Measurements from ENCODE around the gene CCBE1.

Gene CCBE1

DNA sequence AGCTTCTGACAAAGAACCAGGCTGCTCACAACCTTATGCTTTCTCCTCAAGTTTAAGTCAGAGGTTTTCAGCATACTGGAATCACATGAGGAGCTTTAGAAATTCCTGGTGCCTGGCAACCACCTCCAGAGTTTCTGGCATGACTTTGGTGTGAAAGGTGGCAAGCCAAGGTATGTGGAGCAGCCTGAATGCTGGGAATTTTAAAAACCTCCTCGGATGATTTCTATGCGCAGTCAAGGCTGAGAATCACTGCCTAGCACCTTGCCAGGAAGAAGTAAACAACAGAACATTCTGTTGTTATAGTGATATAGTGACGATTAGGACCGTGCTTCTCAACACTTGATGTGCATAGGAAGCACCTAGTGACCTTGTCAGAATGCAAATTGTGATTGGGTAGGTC is 11.7 kb downstream of the CCBE1 start:
- WGBS, 2 experiments (ENCODE audit: insufficient coverage in 2 of 2) = 73 to 79% methylated on average over 4 of the region's 4 CpGs
- Histone ChIP-seq H3K9me3 (ENCODE audit: control insufficient read depth, low read length) (no peaks in the 10 kb centered on the region), H3K27ac (ENCODE audit: low read depth, low read length, severe bottlenecking) (no peak overlapping the region), H3K36me3 (ENCODE audit: control insufficient read depth, insufficient read depth, low read length) (no peaks in the 10 kb centered on the region), H3K4me3 (ENCODE audit: extremely low read depth, insufficient read depth, low read length, poor library complexity, severe bottlenecking) (no peak overlapping the region), H3K4me1 (ENCODE audit: control insufficient read depth, insufficient read depth, low read length, poor library complexity, severe bottlenecking) (peaks cover 3% of the 10 kb centered on the region)

DNA sequence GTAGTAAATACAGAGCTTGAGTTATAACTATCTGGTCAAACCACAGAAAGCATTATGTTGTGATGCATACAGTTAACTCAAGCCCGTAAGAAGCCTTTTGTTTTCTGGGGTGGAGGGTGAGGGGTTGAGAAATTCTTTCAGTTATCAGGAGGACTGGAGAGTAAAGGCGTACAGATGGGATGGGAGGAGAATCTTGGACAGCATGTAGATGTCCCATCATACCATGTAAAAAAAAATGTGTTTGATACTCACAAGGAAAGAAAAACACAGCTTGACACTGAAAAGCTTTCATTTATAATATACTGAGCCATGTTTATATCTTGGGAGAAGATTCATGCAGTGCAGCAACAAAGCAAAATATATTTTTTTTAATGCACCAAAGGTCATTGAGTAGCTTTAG is 12.4 kb downstream of the CCBE1 start:
- Histone ChIP-seq H3K4me3 (ENCODE audit: extremely low read depth, insufficient read depth, low read length, poor library complexity, severe bottlenecking) (no peak overlapping the region), H3K36me3 (ENCODE audit: control insufficient read depth, insufficient read depth, low read length) (no peaks in the 10 kb centered on the region), H3K4me1 (ENCODE audit: control insufficient read depth, insufficient read depth, low read length, poor library complexity, severe bottlenecking) (peaks cover 3% of the 10 kb centered on the region), H3K27ac (ENCODE audit: low read depth, low read length, severe bottlenecking) (no peak overlapping the region), H3K9me3 (ENCODE audit: control insufficient read depth, low read length) (no peaks in the 10 kb centered on the region)
- WGBS, 2 experiments (ENCODE audit: insufficient coverage in 2 of 2) = 80% methylated on average over 1 of the region's 2 CpGs; no CpG with 5 or more reads in 1 of the 2 experiments

DNA sequence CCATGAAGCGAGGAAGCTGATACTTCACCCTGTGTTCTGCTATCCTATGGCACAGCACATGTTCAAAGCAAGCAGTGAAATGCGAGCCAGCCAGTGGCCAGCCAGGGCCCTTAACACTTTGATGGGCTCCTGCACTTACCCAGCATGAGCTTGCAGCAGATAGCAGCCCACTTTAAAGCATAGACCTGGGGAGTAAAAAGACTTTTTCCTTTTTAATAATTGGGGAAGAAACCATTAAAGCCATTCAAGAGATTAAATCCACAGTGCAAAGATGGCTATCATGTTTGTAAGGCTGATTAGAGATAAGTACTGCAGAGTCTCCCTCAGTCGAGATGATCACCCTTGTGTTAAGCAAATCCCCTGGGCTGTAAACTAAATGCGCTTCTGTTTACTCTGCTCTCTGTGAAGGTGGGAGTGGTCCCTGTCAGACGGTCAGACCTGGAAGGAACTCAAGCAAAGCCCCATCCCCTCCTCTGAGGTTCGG is 15.7 kb downstream of the CCBE1 start:
- no peaks in the 10 kb centered on the region for H3K9me3 ChIP-seq (ENCODE audit: control insufficient read depth, low read length)
- no peaks in the 10 kb centered on the region for H3K36me3 ChIP-seq (ENCODE audit: control insufficient read depth, insufficient read depth, low read length)
- H3K27ac ChIP-seq (ENCODE audit: low read depth, low read length, severe bottlenecking) = no peak overlapping the region
- peaks cover 3% of the 10 kb centered on the region for H3K4me1 ChIP-seq (ENCODE audit: control insufficient read depth, insufficient read depth, low read length, poor library complexity, severe bottlenecking)
- 31 to 42% methylated on average over 3 to 4 of the region's 6 CpGs for WGBS, 2 experiments (ENCODE audit: insufficient coverage in 2 of 2)
- no peak overlapping the region for H3K4me3 ChIP-seq (ENCODE audit: extremely low read depth, insufficient read depth, low read length, poor library complexity, severe bottlenecking)

DNA sequence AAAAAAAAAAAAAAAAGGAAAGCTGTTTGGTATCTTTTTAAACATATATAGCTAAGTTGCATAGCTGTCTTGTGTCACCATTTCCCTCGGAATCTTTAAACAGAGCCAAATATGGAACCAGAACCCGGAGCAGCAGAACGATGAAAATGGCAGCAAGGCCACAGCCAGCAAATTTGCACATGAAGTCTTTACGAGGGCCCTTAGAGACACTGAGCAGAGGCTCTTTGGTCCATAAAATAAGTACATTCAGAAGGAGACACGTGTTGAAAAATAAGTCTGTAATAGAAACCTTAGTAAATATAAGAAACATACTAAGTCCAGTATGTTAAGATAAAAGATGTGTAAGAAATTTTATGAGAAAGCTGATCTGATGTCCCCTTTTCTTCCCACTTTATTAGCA is 16.2 kb downstream of the CCBE1 start:
- Histone ChIP-seq H3K9me3 (ENCODE audit: control insufficient read depth, low read length) (no peaks in the 10 kb centered on the region), H3K4me3 (ENCODE audit: extremely low read depth, insufficient read depth, low read length, poor library complexity, severe bottlenecking) (no peak overlapping the region), H3K36me3 (ENCODE audit: control insufficient read depth, insufficient read depth, low read length) (no peaks in the 10 kb centered on the region), H3K27ac (ENCODE audit: low read depth, low read length, severe bottlenecking) (no peak overlapping the region), H3K4me1 (ENCODE audit: control insufficient read depth, insufficient read depth, low read length, poor library complexity, severe bottlenecking) (peaks cover 3% of the 10 kb centered on the region)
- WGBS, 2 experiments (ENCODE audit: insufficient coverage in 2 of 2) = 83 to 93% methylated on average over 3 of the region's 5 CpGs

DNA sequence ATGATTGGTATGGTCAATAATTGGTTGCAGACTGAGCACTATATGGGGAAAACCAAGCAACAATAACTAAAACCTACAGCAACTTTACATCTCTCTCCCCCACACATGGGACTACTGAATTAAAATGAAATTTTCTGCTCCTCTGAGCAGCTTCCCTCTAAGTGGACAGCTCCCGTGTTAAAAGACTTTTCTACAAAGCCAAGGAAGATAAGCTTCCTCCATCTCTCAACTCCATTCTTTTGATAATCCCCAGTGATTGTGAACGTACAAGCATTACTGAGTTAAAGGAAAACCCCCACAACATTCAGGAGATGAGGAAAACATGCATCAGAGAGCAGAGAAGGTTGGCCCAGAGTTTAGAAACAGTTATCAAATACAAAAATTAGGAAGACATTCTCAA is 21.9 kb downstream of the CCBE1 start:
- no peak overlapping the region for H3K27ac ChIP-seq (ENCODE audit: low read depth, low read length, severe bottlenecking)
- H3K36me3 ChIP-seq (ENCODE audit: control insufficient read depth, insufficient read depth, low read length) = no peaks in the 10 kb centered on the region
- no peaks in the 10 kb centered on the region for H3K4me1 ChIP-seq (ENCODE audit: control insufficient read depth, insufficient read depth, low read length, poor library complexity, severe bottlenecking)
- 67 to 71% methylated on average over 1 of the region's 2 CpGs for WGBS, 2 experiments (ENCODE audit: insufficient coverage in 2 of 2)
- H3K4me3 ChIP-seq (ENCODE audit: extremely low read depth, insufficient read depth, low read length, poor library complexity, severe bottlenecking) = no peak overlapping the region
- H3K9me3 ChIP-seq (ENCODE audit: control insufficient read depth, low read length) = no peaks in the 10 kb centered on the region

DNA sequence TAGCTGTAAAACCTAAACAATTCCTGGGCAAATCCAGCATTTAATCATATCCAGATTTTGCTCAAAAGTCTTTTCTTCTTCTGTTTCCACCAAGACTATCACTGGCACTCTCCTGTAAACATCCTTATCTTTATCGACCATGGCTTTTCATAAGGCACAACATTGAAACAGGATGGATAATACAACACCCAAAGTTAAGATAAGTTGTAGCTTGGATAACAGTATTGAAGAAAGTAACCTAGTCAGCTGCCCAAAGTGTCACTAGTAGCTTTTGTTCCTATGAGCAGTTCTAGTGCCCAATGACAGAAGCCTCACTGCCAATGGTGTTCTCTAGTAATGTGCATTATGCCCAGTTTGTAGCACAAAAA is 22.3 kb downstream of the CCBE1 start:
- WGBS, 2 experiments (ENCODE audit: insufficient coverage in 2 of 2) = no CpG with 5 or more reads among the region's 1 CpG

DNA sequence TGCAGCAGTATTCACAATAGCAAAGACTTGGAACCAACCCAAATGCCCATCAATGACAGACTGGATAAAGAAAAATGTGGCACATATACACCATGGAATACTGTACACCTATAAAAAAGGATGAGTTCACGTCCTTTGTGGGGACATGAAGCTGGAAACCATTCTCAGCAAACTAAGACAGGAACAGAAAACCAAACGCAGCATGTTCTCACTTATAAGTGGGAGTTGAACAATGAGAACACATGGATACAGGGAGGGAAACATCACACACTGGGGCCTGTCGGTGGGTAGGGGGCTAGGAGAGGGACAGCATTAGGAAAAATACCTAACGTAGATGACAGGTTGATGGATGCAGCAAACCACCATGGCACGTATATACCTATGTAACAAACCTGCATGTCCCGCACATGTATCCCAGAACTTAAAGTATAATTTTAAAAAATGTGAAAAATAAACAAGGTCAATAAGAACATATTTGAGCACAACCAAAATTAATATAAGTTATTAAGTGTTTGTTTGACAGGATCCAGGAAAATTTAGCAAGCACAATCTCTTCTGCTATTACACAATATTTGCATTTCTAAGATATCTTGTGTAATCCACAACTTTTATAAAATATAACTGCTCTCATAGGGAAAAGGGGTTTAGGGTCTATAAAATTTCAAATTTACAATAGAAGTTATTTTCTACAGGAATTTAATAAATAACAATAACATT is 22.9 kb downstream of the CCBE1 start:
- no peak overlapping the region for H3K27ac ChIP-seq (ENCODE audit: low read depth, low read length, severe bottlenecking)
- no peak overlapping the region for H3K4me3 ChIP-seq (ENCODE audit: extremely low read depth, insufficient read depth, low read length, poor library complexity, severe bottlenecking)
- WGBS, 2 experiments (ENCODE audit: insufficient coverage in 2 of 2) = 81 to 93% methylated on average over 3 of the region's 6 CpGs
- no peaks in the 10 kb centered on the region for H3K36me3 ChIP-seq (ENCODE audit: control insufficient read depth, insufficient read depth, low read length)
- no peaks in the 10 kb centered on the region for H3K9me3 ChIP-seq (ENCODE audit: control insufficient read depth, low read length)
- no peaks in the 10 kb centered on the region for H3K4me1 ChIP-seq (ENCODE audit: control insufficient read depth, insufficient read depth, low read length, poor library complexity, severe bottlenecking)

More for the DNA sequence above, 22.3 kb downstream of the CCBE1 start:
- no peaks in the 10 kb centered on the region for H3K4me1 ChIP-seq (ENCODE audit: control insufficient read depth, insufficient read depth, low read length, poor library complexity, severe bottlenecking)
- no peaks in the 10 kb centered on the region for H3K36me3 ChIP-seq (ENCODE audit: control insufficient read depth, insufficient read depth, low read length)
- H3K4me3 ChIP-seq (ENCODE audit: extremely low read depth, insufficient read depth, low read length, poor library complexity, severe bottlenecking) = no peak overlapping the region
- H3K9me3 ChIP-seq (ENCODE audit: control insufficient read depth, low read length) = no peaks in the 10 kb centered on the region
- H3K27ac ChIP-seq (ENCODE audit: low read depth, low read length, severe bottlenecking) = no peak overlapping the region

DNA sequence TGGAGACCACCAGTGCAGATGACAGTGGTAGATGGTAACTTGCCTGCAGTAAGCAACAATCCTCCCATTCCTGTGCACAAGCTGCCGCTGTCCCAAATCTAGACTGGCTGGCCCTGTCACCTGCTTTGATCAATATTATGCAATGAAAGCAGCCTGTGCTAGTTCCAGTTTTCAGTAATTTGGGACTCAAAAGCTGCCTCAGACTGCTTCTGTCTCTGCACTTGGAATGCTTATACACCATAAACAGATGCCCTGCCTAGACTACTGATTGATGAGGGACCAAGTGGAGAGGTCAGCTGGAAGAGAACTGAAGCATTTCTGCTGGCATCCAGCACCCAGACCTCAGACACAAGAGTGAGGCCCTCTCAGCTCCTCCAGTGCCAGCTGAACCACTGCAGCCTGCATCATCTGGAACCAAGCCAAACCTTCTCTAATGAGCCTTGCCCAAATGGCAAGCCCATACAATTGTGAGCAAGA is 24.9 kb downstream of the CCBE1 start:
- H3K27ac ChIP-seq (ENCODE audit: low read depth, low read length, severe bottlenecking) = no peak overlapping the region
- no peaks in the 10 kb centered on the region for H3K9me3 ChIP-seq (ENCODE audit: control insufficient read depth, low read length)
- WGBS, 2 experiments (ENCODE audit: insufficient coverage in 2 of 2) = 100% methylated on average over 1 of the region's 1 CpG
- H3K36me3 ChIP-seq (ENCODE audit: control insufficient read depth, insufficient read depth, low read length) = no peaks in the 10 kb centered on the region
- no peaks in the 10 kb centered on the region for H3K4me1 ChIP-seq (ENCODE audit: control insufficient read depth, insufficient read depth, low read length, poor library complexity, severe bottlenecking)
- H3K4me3 ChIP-seq (ENCODE audit: extremely low read depth, insufficient read depth, low read length, poor library complexity, severe bottlenecking) = no peak overlapping the region

DNA sequence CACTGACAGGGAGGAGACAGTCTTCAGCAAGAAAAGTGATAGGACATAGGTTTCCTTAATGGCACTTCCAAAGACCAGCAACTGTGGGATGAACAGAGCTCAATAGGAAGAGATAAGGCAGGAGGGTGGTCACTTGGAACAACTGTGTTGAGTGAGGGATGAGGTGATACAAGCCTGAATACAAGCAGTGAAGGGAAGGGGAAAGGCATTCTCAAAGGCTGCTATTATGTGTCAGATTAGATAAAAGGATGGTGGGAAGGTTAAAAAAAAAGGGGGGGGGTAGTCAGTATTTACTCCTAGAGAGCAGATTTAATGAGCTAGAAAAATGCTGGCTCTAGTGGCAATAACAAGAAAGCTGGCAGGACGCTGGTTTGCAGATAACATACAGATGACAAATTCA is 25.7 kb downstream of the CCBE1 start:
- H3K4me3 ChIP-seq (ENCODE audit: extremely low read depth, insufficient read depth, low read length, poor library complexity, severe bottlenecking) = no peak overlapping the region
- H3K4me1 ChIP-seq (ENCODE audit: control insufficient read depth, insufficient read depth, low read length, poor library complexity, severe bottlenecking) = no peaks in the 10 kb centered on the region
- 63 to 75% methylated on average over 1 of the region's 1 CpG for WGBS, 2 experiments (ENCODE audit: insufficient coverage in 2 of 2)
- no peaks in the 10 kb centered on the region for H3K9me3 ChIP-seq (ENCODE audit: control insufficient read depth, low read length)
- H3K27ac ChIP-seq (ENCODE audit: low read depth, low read length, severe bottlenecking) = no peak overlapping the region
- H3K36me3 ChIP-seq (ENCODE audit: control insufficient read depth, insufficient read depth, low read length) = no peaks in the 10 kb centered on the region

DNA sequence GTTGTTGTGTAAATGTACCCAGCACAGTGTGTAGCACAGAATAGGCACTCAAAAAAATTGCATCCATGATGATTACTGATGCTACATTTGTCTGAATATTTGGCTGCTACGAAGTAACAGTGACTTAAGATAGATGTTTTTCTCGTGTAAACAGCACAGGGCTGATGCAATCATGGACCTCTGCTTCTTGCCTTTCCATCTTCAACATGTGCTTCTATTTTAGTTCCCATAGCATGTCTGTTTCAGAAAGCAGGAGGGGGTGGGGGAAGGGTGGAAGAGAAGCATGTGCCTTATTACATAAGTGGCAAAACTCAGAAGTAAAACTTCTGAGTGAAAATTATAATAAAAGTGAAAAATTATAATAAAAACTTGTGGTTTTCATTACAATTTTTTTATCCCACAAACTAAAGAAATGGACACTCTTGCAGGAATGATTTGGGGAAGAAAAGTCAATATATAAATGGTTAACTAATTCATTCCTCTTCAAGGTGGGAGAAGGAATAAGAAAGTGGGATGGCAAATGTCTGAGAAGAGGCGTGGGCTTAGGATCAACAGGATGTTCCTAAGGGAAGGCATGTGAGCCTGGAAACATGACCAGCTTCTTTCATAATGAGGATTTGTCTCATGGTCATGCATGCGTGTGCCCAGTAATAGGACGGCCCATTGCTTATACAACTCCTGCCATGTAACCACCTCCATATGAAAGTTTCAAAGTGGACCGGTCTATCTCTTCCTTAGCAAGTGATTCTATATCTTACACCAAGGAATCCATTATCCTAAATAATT is 27.2 kb downstream of the CCBE1 start:
- H3K9me3 ChIP-seq (ENCODE audit: control insufficient read depth, low read length) = no peaks in the 10 kb centered on the region
- peaks cover 3% of the 10 kb centered on the region for H3K4me1 ChIP-seq (ENCODE audit: control insufficient read depth, insufficient read depth, low read length, poor library complexity, severe bottlenecking)
- WGBS, 2 experiments (ENCODE audit: insufficient coverage in 2 of 2) = 89 to 98% methylated on average over 3 to 5 of the region's 6 CpGs
- H3K4me3 ChIP-seq (ENCODE audit: extremely low read depth, insufficient read depth, low read length, poor library complexity, severe bottlenecking) = no peak overlapping the region
- H3K36me3 ChIP-seq (ENCODE audit: control insufficient read depth, insufficient read depth, low read length) = no peaks in the 10 kb centered on the region
- no peak overlapping the region for H3K27ac ChIP-seq (ENCODE audit: low read depth, low read length, severe bottlenecking)

DNA sequence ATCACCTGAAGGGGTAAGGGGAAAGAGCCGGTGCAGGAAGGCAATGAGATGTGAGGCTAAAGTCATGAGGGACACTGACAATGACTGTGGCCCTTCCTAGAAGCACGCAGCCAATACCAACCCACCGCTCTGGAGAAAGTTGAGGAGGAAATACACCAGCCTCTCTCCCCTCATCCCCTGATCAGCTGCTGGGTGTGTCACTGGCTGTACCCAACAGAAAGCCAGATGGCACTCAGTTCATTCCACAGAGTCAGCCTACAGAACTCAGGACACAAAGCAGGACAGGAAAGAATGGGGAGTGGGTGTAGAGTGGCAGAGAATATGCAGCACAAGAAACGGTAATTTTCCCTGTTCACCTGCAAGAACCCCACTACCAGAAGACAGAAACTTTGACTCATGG is 29.7 kb downstream of the CCBE1 start:
- WGBS, 2 experiments (ENCODE audit: insufficient coverage in 2 of 2) = 100% methylated on average over 3 of the region's 4 CpGs
- Histone ChIP-seq H3K9me3 (ENCODE audit: control insufficient read depth, low read length) (no peaks in the 10 kb centered on the region), H3K36me3 (ENCODE audit: control insufficient read depth, insufficient read depth, low read length) (no peaks in the 10 kb centered on the region), H3K4me1 (ENCODE audit: control insufficient read depth, insufficient read depth, low read length, poor library complexity, severe bottlenecking) (peaks cover 7% of the 10 kb centered on the region), H3K4me3 (ENCODE audit: extremely low read depth, insufficient read depth, low read length, poor library complexity, severe bottlenecking) (no peak overlapping the region), H3K27ac (ENCODE audit: low read depth, low read length, severe bottlenecking) (no peak overlapping the region)

Data from mesodermal cell (in vitro differentiated cells).